Hematopoietic multipotent progenitor cell (in vitro differentiated cells): ENCODE data around the gene NECAB2. TPM values are rescaled to one million over a fixed set of nuclear protein-coding genes. Genes with fewer than 3 reads are reported as not detected.

Experiments
- DNase-seq, 3 donors: peaks; one replicate each; pipeline ENCODE4 v3.0.0-alpha.2; 2011 to 2015; ENCODE audit warnings: low read depth in 2 of 3, low spot score in 2 of 3
- total RNA-seq: library from RNA; depleted of rRNA; stranded (reverse); fragments of >200 nt; gene quantifications from one replicate; pipeline ENCODE4 v1.2.3, GENCODE V29; 2012

The NECAB2 gene
- total RNA-seq, result not detected

- peak in 2 of 3 donors; percentile 31 to 33 for DNase-seq
Measured at GRCh38 chr16:83967838-83968305, at the start of gene NECAB2. Gene NECAB2 (plus strand): TSS chr16:83968244. CDS start chr16:83968649, 405 bp downstream.

- DNase-seq, result no peak
Measured at GRCh38 chr16:83920894-83921491, 47.1 kb upstream of the NECAB2 start.

GRCh38 chr16:83923581-83924365, 44.3 kb upstream of the NECAB2 start:
- DNase-seq, result no peak

- DNase-seq, result no peak
Measured at GRCh38 chr16:83924686-83925085, 43.4 kb upstream of the NECAB2 start.

GRCh38 chr16:83925095-83925905, 42.7 kb upstream of the NECAB2 start:
- no peak for DNase-seq

GRCh38 chr16:83925957-83926725, 41.9 kb upstream of the NECAB2 start:
- DNase-seq, result no peak

- DNase-seq, result peak; percentile 18 to 48 (median 26)
Measured at GRCh38 chr16:83926726-83927397, 41.2 kb upstream of the NECAB2 start.

- DNase-seq, result no peak
Measured at GRCh38 chr16:83928341-83929055, 39.5 kb upstream of the NECAB2 start.

- DNase-seq, result no peak
Measured at GRCh38 chr16:83929811-83930555, 38.1 kb upstream of the NECAB2 start.

- no peak for DNase-seq
Measured at GRCh38 chr16:83930730-83931500, 37.1 kb upstream of the NECAB2 start.

- DNase-seq, result no peak
Measured at GRCh38 chr16:83931556-83931955, 36.5 kb upstream of the NECAB2 start.

- no peak for DNase-seq
Measured at GRCh38 chr16:83932304-83932703, 35.7 kb upstream of the NECAB2 start.

GRCh38 chr16:83932955-83933673, 34.9 kb upstream of the NECAB2 start:
- DNase-seq, result no peak

GRCh38 chr16:83933885-83934683, 34.0 kb upstream of the NECAB2 start:
- DNase-seq, result no peak

GRCh38 chr16:83934684-83934977, 33.4 kb upstream of the NECAB2 start:
- no peak for DNase-seq

GRCh38 chr16:83935005-83935857, 32.8 kb upstream of the NECAB2 start:
- no peak for DNase-seq
